ENCODE data around the gene SPATS2L.

SPATS2L gene

GRCh38 chr2:200320344-200320743, 13.9 kb downstream of the SPATS2L start (continued):
- TF ChIP-seq PRDM10 (tag by site-specific recombination; IDR thresholded peaks at IDR 0.05) = no peak

GRCh38 chr2:200320991-200321390, 14.5 kb downstream of the SPATS2L start:
- H3K36me3 ChIP-seq (ENCODE audit: control insufficient read depth in 2 of 2, insufficient read depth in 1 of 2, low read length in 2 of 2) = no peaks in the 10 kb centered on the region
- no peaks in the 10 kb centered on the region for H3K9me3 ChIP-seq (ENCODE audit: control insufficient read depth, insufficient read depth, low read depth, low read length)
- CTCF ChIA-PET = interaction anchor here (0.8 kb wide), 1 partner anchor 341 kb away, joined by 3 read pairs; no protein-coding TSS in a partner anchor
- H3K27ac ChIP-seq (ENCODE audit: extremely low read depth, low read depth, low read length) = no peak overlapping the region
- no peak for TF ChIP-seq ZNF530 (tag by site-specific recombination; IDR thresholded peaks at IDR 0.05; ENCODE audit: low read depth)
- TF ChIP-seq ZSCAN23 (tag by site-specific recombination; IDR thresholded peaks at IDR 0.05) = no peak
- TF ChIP-seq ZFP37 (tag by site-specific recombination; IDR thresholded peaks at IDR 0.05) = no peak
- no peak for TF ChIP-seq ZNF214 (tag by site-specific recombination; IDR thresholded peaks at IDR 0.05; ENCODE audit: borderline replicate concordance)
- no peak for TF ChIP-seq ZNF280D (tag by site-specific recombination; IDR thresholded peaks at IDR 0.05)
- no peak for TF ChIP-seq GFI1B (tag by site-specific recombination; IDR thresholded peaks at IDR 0.05)
- TF ChIP-seq ZXDB (tag by site-specific recombination; IDR thresholded peaks at IDR 0.05) = no peak
- TF ChIP-seq ZNF324 (tag by site-specific recombination; IDR thresholded peaks at IDR 0.05) = no peak
- POLR2A ChIA-PET = interaction anchor here (0.9 kb wide), 1 partner anchor 12 kb away, joined by 3 read pairs; no protein-coding TSS in a partner anchor
- H3K4me3 ChIP-seq (ENCODE audit: low read depth, low read length) = no peak overlapping the region
- H3K4me1 ChIP-seq (ENCODE audit: control insufficient read depth, insufficient read depth, low read length) = peaks cover 9% of the 10 kb centered on the region; the same call in 1 of the 2 replicates

GRCh38 chr2:200321780-200322534, 15.5 kb downstream of the SPATS2L start:
- ChIA-PET CTCF (interaction anchor here (0.8 kb wide), 1 partner anchor 342 kb away, joined by 3 read pairs; no protein-coding TSS in a partner anchor), POLR2A (interaction anchor here (0.9 kb wide), 1 partner anchor 13 kb away, joined by 3 read pairs; no protein-coding TSS in a partner anchor)
- H3K4me1 ChIP-seq (ENCODE audit: control insufficient read depth, insufficient read depth, low read length) = peaks cover 9% of the 10 kb centered on the region; the same call in 1 of the 2 replicates
- H3K27ac ChIP-seq (ENCODE audit: extremely low read depth, low read depth, low read length) = no peak overlapping the region
- H3K9me3 ChIP-seq (ENCODE audit: control insufficient read depth, insufficient read depth, low read depth, low read length) = no peaks in the 10 kb centered on the region
- H3K36me3 ChIP-seq (ENCODE audit: control insufficient read depth in 2 of 2, insufficient read depth in 1 of 2, low read length in 2 of 2) = no peaks in the 10 kb centered on the region
- no peak overlapping the region for H3K4me3 ChIP-seq (ENCODE audit: low read depth, low read length)
- TF ChIP-seq ZBTB17 (tag by site-specific recombination; IDR thresholded peaks at IDR 0.05) = no peak
- no peak for TF ChIP-seq BCL11A (tag by site-specific recombination; IDR thresholded peaks at IDR 0.05; ENCODE audit: low read depth)
- no peak for TF ChIP-seq PRDM4 (tag by site-specific recombination; IDR thresholded peaks at IDR 0.05)
- no peak for TF ChIP-seq PRDM10 (tag by site-specific recombination; IDR thresholded peaks at IDR 0.05)
- no peak for TF ChIP-seq TCF7L2 (IDR thresholded peaks at IDR 0.05; ENCODE audit: borderline replicate concordance, low read depth, low read length)
- no peak for TF ChIP-seq ZSCAN16 (tag by site-specific recombination; IDR thresholded peaks at IDR 0.05)
- TF ChIP-seq ZNF704 (tag by site-specific recombination; IDR thresholded peaks at IDR 0.05) = no peak

All from HEK293 (cell line).